GM12872 (cell line): ENCODE measurements around the gene SDK1.

Experiments
- TF ChIP-seq, protein P1 (sequence below): IDR thresholded peaks from 3 replicates; pipeline ENCODE4 v1.5.1; 2011; ENCODE audit warnings: low read depth, mild to moderate bottlenecking, low read length, moderate library complexity; ENCODE audit not compliant: insufficient read depth

Gene SDK1

DNA sequence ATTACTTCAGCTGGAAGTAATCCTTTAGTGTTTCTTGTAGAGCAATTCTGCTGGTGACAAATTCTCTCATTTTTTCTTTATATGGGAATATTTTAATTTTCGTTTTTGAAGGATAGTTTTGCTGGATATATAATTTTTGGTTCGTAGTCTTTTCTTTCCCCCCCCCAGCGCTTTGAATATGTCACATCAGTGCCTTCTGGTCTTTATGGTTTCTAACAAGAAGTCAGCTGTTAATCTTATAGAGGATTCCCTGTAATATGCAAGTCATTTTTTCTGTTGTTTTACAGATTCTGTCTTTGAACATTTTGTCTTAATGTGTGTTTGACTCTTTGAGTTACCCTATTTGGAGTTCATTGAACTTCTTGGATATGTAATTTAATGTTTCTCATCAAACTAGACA, 96.3 kb downstream of the SDK1 start:
- TF ChIP-seq, protein P1, sequence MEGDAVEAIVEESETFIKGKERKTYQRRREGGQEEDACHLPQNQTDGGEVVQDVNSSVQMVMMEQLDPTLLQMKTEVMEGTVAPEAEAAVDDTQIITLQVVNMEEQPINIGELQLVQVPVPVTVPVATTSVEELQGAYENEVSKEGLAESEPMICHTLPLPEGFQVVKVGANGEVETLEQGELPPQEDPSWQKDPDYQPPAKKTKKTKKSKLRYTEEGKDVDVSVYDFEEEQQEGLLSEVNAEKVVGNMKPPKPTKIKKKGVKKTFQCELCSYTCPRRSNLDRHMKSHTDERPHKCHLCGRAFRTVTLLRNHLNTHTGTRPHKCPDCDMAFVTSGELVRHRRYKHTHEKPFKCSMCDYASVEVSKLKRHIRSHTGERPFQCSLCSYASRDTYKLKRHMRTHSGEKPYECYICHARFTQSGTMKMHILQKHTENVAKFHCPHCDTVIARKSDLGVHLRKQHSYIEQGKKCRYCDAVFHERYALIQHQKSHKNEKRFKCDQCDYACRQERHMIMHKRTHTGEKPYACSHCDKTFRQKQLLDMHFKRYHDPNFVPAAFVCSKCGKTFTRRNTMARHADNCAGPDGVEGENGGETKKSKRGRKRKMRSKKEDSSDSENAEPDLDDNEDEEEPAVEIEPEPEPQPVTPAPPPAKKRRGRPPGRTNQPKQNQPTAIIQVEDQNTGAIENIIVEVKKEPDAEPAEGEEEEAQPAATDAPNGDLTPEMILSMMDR: no peak

DNA sequence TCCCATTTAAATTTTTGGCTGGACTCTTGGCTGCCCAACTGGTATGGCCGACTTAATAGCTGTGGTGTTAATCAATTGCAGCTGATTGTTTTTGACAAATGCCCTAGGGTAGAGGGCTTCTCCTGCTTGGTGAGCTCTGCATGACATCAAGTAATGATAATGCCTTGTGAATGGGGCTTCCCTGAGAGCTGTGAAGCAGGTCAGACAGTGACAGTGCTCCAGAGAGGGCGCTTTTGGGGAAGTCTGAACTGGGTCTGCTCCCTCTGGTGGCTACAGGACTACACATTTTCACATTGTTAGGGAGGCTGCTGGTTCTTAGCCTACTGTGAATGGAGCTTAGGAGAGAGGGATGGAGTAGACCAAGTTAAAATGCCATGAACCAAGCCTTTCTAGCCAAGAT, 98.8 kb downstream of the SDK1 start:
- TF ChIP-seq, protein P1: peak; percentile 37; the same call in 2 of the 3 replicates

DNA sequence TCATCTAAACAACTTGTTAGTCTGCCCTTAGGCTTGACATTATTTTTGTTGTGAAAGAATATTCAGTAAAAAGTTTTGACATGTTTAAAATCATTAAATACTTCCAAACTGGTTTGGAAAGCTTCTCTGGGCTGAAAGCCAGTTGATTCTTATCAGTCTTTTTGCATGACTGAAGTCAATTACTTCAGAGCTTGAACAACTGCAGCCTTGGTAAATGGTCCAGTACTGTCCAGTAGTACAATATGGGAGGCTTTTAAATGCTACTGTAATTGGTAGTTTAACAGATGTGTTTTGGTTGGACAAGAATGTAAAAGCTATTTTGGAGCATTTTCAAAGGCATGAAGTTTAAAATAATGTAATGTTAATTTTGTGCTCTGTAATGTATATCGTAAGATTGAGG, 103.4 kb downstream of the SDK1 start:
- TF ChIP-seq, protein P1: no peak

DNA sequence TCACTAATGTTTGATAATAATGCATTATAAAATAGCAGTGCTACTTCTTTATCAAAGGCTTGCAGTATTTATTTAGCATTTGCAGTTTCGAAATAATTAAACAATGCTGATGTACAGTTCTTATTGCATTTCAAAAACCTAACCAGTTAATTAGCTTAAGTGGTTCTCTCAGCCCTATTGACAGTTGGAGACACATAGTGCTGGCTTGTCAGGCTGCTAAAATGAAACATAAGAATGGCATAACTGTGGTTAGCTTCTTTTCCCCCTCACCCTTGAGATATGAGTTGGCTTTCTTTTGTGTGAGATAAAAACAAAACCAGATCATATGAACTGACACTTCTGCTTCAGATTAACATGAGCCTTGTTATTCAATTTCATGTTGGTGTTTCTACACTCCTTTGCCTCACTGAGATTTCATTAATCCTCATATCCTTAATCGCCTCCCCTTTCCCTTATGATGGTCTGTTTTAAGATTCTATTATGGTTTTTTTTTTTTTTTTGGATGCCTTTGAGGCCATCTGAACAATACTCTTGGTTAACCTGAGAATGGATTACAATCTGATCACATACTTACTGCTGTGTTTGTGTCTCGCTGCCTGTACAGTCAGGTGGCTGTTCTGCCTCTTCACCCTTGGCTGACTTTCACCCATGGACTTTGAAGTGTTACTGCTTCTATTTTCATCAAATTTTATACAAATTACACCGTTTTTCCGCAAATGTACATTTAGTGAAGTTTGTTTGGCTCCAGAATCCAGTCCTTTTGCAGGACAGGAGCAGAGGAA, 108.0 kb downstream of the SDK1 start:
- TF ChIP-seq, protein P1: no peak

DNA sequence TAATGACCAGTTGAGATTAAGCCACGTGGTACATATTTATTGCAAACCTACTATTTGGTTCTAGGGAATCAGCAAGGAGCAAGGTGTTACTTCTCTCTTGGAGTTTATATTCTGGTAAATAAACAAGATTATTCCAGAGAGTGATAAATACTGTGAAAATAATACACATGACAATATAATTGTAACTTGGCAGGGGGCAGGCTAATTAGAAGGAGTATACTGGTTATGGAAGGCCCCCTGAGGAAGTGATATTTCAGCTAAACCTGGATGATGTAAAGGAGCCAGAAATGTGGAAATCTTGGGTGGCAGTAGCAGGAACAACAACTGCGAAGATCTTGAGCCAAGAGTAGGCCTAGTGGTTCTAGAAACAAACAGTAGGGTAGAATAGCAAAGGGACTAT, 111.8 kb downstream of the SDK1 start:
- TF ChIP-seq, protein P1: no peak

DNA sequence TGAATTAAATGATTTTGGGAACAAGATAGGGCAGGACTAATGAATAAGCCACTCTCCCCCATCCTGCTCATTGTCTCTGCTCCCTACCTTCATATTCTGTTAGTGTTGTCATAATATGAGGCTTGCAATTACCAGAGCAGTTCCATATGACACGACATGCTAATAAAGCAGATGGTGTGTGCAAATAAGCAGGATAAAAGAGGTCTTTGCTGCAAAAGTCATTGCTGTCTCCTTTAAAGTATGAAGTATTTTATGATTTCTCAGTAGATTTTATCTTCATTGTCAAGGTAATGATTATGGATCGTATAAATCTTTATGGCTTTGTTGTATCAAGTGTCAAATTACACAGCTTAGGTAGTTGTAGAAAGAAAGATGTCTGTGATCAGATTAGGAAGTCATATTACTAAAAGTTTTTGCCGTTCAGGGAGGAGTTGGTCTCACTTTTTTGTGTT, 114.8 kb downstream of the SDK1 start:
- TF ChIP-seq, protein P1: no peak

DNA sequence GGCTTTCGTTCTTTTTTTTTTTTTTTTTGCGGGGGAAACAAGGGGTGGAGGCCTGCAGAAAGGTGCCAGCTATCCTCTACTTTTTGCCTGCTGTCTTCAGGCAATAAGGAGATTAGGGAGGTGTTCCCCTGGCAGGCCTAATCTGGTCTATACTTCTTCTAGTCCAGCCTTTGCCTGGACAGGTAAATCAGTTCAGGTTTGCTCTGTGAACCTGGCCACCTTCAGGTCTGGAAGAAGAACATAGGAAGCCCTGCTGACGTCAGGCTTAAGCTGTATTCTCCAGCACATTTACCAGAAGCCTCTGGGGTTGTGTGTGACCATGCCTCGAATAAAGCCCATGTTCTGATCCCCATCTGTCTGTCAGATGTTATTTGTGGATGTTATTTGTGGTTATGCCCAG, 115.4 kb downstream of the SDK1 start:
- TF ChIP-seq, protein P1: no peak

DNA sequence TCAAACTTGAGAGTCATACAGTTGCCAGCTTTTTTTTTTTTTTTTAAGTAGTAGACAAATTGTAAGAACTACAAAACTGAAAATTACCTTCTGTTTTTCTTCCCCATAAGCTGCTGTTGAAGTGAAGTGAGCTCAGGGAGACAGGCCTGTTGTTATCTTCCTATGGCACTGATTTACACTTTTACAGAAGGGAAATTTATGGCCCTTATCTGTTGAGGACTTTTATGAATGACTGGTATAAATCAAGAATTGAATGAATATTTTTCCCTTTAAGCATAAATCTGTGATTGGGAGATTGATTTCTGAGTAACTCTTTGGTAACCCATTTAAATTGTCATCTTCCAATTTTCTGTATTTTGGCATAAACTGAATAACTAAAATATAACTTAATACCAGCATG, 124.0 kb downstream of the SDK1 start:
- TF ChIP-seq, protein P1: no peak
